Measurements from ENCODE around the gene NR1I3. TPM values are rescaled to one million over a fixed set of nuclear protein-coding genes. Genes with fewer than 3 reads are reported as not detected.
A peak's percentile ranks its signal among the peaks of the same experiment; 100 is the strongest.

Gene NR1I3
- polyA plus RNA-seq, 1 donor from 2014 or later, result not detected

DNA sequence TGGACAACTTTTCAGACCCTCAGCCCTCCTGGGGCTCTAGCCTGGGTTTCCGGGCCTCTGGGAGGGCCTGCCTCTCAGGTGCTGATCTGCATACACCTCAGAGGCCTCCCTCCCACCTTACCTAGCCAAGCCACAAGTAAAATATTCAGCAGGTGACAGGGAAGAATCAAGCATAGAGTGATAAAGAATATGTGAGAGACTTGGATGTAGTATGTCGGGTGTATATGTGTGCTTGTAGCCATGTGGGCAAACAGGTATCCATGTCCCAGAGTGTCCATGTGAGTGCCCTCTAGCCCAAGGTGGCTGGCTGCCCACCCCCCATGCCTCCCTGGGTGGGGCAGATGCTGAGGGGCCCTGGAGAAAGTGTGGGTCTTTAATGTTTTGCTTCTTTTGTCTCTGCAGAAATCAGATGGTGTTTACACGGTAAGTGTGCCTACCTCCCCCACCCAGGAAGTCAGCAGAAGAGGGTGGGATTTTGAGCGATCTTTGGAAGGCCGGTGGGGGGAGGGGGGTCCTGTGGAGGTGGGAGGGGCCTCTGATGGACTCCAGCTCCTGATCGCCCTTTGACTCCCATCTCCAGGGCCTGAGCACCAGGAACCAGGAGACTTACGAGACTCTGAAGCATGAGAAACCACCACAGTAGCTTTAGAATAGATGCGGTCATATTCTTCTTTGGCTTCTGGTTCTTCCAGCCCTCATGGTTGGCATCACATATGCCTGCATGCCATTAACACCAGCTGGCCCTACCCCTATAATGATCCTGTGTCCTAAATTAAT, 19.5 kb downstream of the NR1I3 start:
- H3K36me3 Mint-ChIP-seq, result peaks cover 8% of the 10 kb centered on the region
- H3K4me3 Mint-ChIP-seq, result no peak overlapping the region
- peaks cover 12 to 22% (median 18%) of the 10 kb centered on the region in 3 donors for H3K4me1 Mint-ChIP-seq
- peaks cover 35% of the 10 kb centered on the region for H3K27me3 Mint-ChIP-seq
- peaks cover 0 to 2% (median 0%) of the 10 kb centered on the region in 3 donors for H3K9me3 Mint-ChIP-seq
- H3K27ac Mint-ChIP-seq, result peak overlapping the region in 1 of 3 donors; percentile 63

DNA sequence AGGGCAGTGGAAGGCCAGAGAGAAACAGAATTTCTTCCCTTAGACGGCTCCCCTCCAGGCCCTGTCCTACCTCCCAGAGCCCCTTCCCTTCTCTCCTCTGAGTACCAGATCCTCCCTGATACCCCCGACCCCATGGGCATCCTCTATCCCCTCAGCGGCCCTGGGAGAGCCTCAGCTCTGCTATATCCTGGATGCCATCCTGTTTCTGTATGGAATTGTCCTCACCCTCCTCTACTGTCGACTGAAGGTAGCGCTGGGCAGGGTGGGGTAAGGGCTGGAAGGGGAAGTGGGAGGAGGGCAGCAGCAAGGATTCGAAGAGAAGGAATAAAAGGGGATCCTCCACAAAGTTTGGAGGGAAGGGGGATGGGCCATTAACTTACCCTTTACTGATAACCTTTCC, 20.2 kb downstream of the NR1I3 start:
- Mint-ChIP-seq H3K4me1 (peaks cover 12 to 22% (median 18%) of the 10 kb centered on the region in 3 donors), H3K4me3 (peak overlapping the region in 1 of 4 donors; percentile 61), H3K27ac (peak overlapping the region in 1 of 3 donors; percentile 40), H3K9me3 (peaks cover 0 to 2% (median 0%) of the 10 kb centered on the region in 3 donors), H3K27me3 (peaks cover 30% of the 10 kb centered on the region), H3K36me3 (peaks cover 13% of the 10 kb centered on the region)

DNA sequence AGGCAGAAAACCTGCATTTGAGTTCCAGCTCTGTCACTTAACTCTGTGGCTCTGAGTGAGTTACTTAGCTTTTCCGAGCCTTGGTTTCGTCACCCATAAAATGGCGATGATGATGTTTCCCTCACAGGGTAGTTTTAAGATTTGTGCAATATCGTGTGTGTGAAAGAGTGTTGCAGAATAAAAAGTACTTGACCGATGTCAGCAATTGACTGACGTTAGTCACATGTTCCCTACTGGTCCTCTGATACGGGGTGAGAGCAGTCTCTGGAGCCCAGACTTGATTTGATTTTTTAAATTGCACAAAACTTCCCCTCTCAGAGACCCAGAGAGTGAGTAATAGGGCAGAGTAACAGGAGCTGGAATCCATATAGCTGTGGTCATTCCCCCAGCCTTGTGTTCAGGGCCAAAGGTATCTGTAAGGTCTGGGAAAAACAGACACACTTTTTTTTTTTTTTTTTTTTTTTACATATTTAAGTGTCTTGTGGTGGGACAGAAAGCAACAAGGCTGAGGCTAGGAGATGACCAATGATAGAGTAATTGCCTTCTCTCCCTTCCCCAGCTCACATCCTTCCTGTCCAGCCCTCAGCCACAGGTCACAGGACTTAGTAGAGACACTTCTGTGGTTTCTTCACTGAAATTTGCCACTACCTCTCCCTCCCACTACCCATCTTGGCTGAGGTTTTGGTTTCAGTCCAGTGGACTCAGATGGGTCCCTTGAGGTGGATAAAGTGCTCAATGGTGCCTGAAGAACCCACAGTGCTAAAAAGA, 20.9 kb downstream of the NR1I3 start:
- H3K27ac Mint-ChIP-seq, result peak overlapping the region in 2 of 3 donors; percentile 40 to 58
- H3K36me3 Mint-ChIP-seq, result peaks cover 14% of the 10 kb centered on the region

GRCh38 chr1:161215076-161215475, 22.9 kb downstream of the NR1I3 start, which contains the start of gene FCER1G:
FCER1G (plus strand) TSS chr1:161215295; CDS start chr1:161215322, 27 bp downstream.
- Mint-ChIP-seq H3K4me3 (peak within 1 kb of the TSS in 2 of 4 donors; percentile 60 to 65), H3K9me3 (peaks cover 0 to 2% (median 0%) of the 10 kb centered on the region in 3 donors), H3K27me3 (peaks cover 14% of the 10 kb centered on the region), H3K27ac (peak within 1 kb of the TSS in 1 of 3 donors; percentile 53), H3K36me3 (peaks cover 22% of the 10 kb centered on the region), H3K4me1 (peaks cover 13 to 23% (median 18%) of the 10 kb centered on the region in 3 donors)

More for the DNA sequence above, 20.9 kb downstream of the NR1I3 start:
- H3K27me3 Mint-ChIP-seq, result peaks cover 24% of the 10 kb centered on the region
- H3K4me3 Mint-ChIP-seq, result peak overlapping the region in 1 of 4 donors; percentile 61
- peaks cover 0 to 2% (median 0%) of the 10 kb centered on the region in 3 donors for H3K9me3 Mint-ChIP-seq
- peaks cover 12 to 22% (median 18%) of the 10 kb centered on the region in 3 donors for H3K4me1 Mint-ChIP-seq

DNA sequence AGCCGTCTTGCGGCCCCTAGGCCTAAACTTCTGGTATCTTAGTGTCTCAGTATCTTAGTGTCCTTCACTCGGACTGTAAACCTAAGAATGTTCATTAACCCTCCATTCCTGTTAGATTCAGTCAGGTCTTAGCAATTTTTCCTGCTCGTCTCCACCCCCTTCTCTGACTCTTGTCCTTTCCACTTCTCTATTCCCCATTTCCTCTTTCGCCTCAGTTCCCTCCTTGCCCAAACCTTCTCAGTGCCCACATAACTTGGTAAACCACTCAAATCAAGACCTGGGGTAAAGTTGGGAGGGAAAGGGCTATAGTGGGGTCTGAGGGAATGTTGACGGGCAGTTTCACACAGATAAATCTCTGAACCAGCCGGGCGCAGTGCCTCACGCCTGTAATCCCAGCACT, 23.6 kb downstream of the NR1I3 start:
- Mint-ChIP-seq H3K36me3 (peaks cover 26% of the 10 kb centered on the region), H3K27ac (peak overlapping the region in 1 of 3 donors; percentile 53), H3K27me3 (peaks cover 13% of the 10 kb centered on the region), H3K9me3 (no peaks in the 10 kb centered on the region), H3K4me1 (peaks cover 15 to 25% (median 21%) of the 10 kb centered on the region in 3 donors), H3K4me3 (no peak overlapping the region)

- Mint-ChIP-seq H3K27me3 (peaks cover under 1% of the 10 kb centered on the region), H3K27ac (peak overlapping the region in 2 of 3 donors; percentile 21 to 23), H3K9me3 (no peaks in the 10 kb centered on the region), H3K4me3 (peak overlapping the region in 2 of 4 donors; percentile 4 to 38), H3K36me3 (peaks cover 27% of the 10 kb centered on the region), H3K4me1 (peaks cover 4 to 13% (median 9%) of the 10 kb centered on the region in 3 donors)
These were observed 28.1 kb downstream of the NR1I3 start for GRCh38 chr1:161209790-161210409.

DNA sequence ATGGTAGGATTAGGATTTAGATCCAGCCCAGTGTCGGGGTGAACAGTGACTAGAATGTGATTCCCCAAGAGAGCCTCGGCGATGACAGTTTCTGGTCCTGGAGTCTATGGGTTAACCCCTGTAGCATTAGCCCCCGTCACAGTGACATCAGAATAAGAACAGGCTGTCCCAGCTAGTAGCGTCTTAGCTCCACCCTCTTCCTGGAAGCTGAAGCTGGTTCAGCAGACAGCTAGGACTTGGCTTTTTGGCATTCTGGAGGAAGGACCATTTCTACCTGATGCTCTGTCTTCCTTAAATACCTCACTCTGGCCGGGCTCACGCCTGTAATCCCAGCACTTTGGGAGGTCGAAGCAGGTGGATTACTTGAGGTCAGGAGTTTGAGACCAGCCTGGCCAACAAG, 30.8 kb downstream of the NR1I3 start:
- no peak overlapping the region for H3K4me3 Mint-ChIP-seq
- H3K27me3 Mint-ChIP-seq, result no peaks in the 10 kb centered on the region
- peaks cover 22% of the 10 kb centered on the region for H3K36me3 Mint-ChIP-seq
- peaks cover 3 to 30% (median 19%) of the 10 kb centered on the region in 3 donors for H3K4me1 Mint-ChIP-seq
- no peak overlapping the region for H3K27ac Mint-ChIP-seq
- H3K9me3 Mint-ChIP-seq, result no peaks in the 10 kb centered on the region

- Mint-ChIP-seq H3K4me1 (peaks cover 3 to 36% (median 21%) of the 10 kb centered on the region in 3 donors), H3K4me3 (no peak overlapping the region), H3K36me3 (peaks cover 18% of the 10 kb centered on the region)
These were observed 31.4 kb downstream of the NR1I3 start for GRCh38 chr1:161206411-161207140.

DNA sequence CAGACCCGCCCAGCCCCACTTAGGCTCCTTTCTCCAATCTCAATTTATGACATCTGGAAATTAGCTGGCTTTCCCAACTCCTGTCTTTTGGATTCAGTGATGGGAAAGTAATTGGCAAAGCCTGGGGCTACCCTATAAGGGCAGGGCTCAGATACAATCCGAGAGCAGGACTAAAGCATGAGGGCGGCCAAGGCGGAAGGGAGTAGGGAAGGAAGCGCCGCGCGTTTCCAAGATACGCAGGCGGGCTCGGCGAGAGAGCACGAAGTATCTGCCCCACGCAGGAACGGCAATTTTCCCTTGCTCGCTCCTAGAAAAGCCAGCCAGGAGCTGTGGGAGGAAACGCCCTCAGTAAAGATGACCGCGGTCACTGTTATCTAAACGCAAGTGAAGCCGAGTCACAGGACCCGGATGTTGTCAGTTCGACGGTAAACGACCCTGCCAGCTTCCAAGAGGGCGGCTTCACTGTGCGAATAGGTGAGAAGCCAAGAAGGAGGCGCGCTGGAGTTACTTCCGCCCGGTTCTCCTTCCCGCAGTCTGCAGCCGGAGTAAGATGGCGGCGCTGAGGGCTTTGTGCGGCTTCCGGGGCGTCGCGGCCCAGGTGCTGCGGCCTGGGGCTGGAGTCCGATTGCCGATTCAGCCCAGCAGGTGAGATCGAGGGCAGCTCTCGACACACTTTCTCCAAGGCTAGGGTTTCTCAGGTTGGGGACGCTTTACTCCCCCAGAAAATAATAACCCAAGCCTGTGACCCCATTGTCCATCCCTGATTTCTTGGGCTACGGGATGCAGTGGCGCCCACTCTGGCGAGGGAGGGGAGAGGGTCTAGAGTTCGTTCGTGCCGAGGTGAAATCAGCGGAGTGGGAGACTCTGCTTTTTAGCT, 35.9 kb downstream of the NR1I3 start, which contains the start of gene NDUFS2:
Gene NDUFS2 (plus strand): TSS at position 532 of the 877 bp plus-strand sequence. CDS start 19 bp downstream, at position 551.
- Mint-ChIP-seq H3K36me3 (peaks cover 7% of the 10 kb centered on the region), H3K27me3 (no peaks in the 10 kb centered on the region), H3K27ac (peak within 1 kb of the TSS; percentile 93 to 97 (median 97)), H3K4me1 (peaks cover 6 to 38% (median 22%) of the 10 kb centered on the region in 3 donors), H3K4me3 (peak within 1 kb of the TSS; percentile 90 to 98 (median 96)), H3K9me3 (no peaks in the 10 kb centered on the region)

More at GRCh38 chr1:161206411-161207140, 31.4 kb downstream of the NR1I3 start:
- no peak overlapping the region for H3K27ac Mint-ChIP-seq
- H3K27me3 Mint-ChIP-seq, result no peaks in the 10 kb centered on the region
- H3K9me3 Mint-ChIP-seq, result no peaks in the 10 kb centered on the region

- H3K9me3 Mint-ChIP-seq, result no peaks in the 10 kb centered on the region
- H3K27me3 Mint-ChIP-seq, result no peaks in the 10 kb centered on the region
- H3K4me3 Mint-ChIP-seq, result peak overlapping the region; percentile 90 to 98 (median 96)
- peaks cover 7% of the 10 kb centered on the region for H3K36me3 Mint-ChIP-seq
- peak overlapping the region; percentile 93 to 97 (median 97) for H3K27ac Mint-ChIP-seq
- peaks cover 6 to 35% (median 22%) of the 10 kb centered on the region in 3 donors for H3K4me1 Mint-ChIP-seq
These were observed 36.8 kb downstream of the NR1I3 start for GRCh38 chr1:161200992-161201835.

- Mint-ChIP-seq H3K4me3 (peak overlapping the region in 3 of 4 donors; percentile 18 to 73 (median 72)), H3K27ac (peak overlapping the region in 1 of 3 donors; percentile 59), H3K36me3 (peaks cover 5% of the 10 kb centered on the region), H3K4me1 (peaks cover 8 to 33% (median 22%) of the 10 kb centered on the region in 3 donors), H3K9me3 (no peaks in the 10 kb centered on the region), H3K27me3 (no peaks in the 10 kb centered on the region)
These were observed 37.5 kb downstream of the NR1I3 start for GRCh38 chr1:161200421-161200991.

- Mint-ChIP-seq H3K9me3 (no peaks in the 10 kb centered on the region), H3K27me3 (no peaks in the 10 kb centered on the region), H3K4me1 (peaks cover 16 to 36% (median 27%) of the 10 kb centered on the region in 3 donors), H3K4me3 (no peak overlapping the region), H3K27ac (peak overlapping the region in 1 of 3 donors; percentile 59), H3K36me3 (peaks cover 5% of the 10 kb centered on the region)
These were observed 38.4 kb downstream of the NR1I3 start for GRCh38 chr1:161199506-161200139.

Data from IgD-negative memory B cell (primary cell).